ENCODE data around the gene ANKRD65.

The ANKRD65 gene

DNA sequence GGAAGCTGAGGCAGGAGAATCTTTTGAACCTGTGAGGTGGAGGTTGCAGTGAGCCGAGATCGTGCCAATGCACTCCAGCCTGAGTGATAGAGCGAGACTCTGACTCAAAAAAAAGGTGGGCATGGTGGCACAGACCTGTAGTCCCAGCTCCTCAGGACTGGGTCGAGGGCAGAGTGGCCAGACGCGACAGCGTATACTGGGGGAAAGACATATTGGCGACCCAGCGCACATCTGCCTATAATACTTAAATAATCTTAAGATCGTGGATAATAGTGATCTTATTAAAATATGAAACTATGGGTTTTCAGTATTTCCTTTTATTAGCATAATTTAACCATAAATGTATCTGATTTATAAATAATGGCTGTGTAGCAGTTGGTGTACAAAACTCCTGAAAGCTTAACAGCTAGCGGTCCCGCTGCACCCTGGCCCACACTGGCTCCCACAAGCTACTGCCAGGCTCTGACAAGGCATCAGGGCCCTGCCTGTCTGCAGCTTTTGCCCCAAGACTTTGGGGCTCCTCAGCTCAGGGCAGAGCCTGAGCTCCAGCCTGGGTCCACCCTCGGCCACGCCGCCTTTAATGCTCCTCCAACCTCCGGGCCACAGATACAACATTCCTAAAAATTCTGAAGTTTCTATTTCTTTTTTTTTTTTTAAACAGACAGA, 43.4 kb downstream of the ANKRD65 start:
- H3K4me3 ChIP-seq (ENCODE audit: low read depth, low read length) = no peak overlapping the region
- no peak for DNase-seq (ENCODE audit: low read depth)
- TF ChIP-seq, protein P1, sequence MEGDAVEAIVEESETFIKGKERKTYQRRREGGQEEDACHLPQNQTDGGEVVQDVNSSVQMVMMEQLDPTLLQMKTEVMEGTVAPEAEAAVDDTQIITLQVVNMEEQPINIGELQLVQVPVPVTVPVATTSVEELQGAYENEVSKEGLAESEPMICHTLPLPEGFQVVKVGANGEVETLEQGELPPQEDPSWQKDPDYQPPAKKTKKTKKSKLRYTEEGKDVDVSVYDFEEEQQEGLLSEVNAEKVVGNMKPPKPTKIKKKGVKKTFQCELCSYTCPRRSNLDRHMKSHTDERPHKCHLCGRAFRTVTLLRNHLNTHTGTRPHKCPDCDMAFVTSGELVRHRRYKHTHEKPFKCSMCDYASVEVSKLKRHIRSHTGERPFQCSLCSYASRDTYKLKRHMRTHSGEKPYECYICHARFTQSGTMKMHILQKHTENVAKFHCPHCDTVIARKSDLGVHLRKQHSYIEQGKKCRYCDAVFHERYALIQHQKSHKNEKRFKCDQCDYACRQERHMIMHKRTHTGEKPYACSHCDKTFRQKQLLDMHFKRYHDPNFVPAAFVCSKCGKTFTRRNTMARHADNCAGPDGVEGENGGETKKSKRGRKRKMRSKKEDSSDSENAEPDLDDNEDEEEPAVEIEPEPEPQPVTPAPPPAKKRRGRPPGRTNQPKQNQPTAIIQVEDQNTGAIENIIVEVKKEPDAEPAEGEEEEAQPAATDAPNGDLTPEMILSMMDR (IDR thresholded peaks at IDR 0.05; ENCODE audit: insufficient read depth, low read depth, low read length, missing control alignments) = no peak

DNA sequence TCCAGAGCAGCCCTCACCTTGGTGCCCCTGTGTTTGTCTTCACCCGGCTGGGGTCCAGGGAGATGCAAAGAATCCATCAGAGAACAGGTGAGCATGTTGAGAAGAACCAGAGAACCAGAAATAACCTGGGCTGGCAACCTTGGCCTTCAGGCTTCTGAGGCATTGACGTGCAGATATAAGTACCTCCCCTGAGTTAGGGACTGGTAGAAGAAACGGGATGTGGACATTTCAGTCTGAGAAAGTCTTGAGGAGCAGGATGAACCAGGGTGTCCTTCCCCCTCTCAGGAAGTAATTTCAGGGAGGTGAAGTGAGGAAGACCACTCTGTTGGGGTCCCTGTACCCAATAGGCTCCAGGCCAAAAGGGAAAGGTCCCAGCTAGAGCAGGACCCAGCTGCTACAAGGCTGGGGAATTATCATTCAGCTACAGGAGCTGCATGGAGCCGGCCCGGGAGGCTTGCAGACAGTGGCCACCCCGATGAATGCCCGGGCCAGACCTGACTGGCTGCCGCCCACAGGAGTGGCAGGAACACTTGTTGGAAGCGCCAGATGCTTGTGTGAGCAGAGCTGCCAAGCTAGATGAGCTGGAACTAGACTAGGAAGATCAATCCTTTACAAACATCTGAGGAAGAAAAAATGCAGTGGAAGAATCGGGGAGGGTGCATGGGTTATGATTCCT, 44.4 kb downstream of the ANKRD65 start:
- TF ChIP-seq, protein P1 (IDR thresholded peaks at IDR 0.05; ENCODE audit: insufficient read depth, low read depth, low read length, missing control alignments) = no peak
- H3K4me3 ChIP-seq (ENCODE audit: low read depth, low read length) = no peak overlapping the region
- DNase-seq (ENCODE audit: low read depth) = no peak

DNA sequence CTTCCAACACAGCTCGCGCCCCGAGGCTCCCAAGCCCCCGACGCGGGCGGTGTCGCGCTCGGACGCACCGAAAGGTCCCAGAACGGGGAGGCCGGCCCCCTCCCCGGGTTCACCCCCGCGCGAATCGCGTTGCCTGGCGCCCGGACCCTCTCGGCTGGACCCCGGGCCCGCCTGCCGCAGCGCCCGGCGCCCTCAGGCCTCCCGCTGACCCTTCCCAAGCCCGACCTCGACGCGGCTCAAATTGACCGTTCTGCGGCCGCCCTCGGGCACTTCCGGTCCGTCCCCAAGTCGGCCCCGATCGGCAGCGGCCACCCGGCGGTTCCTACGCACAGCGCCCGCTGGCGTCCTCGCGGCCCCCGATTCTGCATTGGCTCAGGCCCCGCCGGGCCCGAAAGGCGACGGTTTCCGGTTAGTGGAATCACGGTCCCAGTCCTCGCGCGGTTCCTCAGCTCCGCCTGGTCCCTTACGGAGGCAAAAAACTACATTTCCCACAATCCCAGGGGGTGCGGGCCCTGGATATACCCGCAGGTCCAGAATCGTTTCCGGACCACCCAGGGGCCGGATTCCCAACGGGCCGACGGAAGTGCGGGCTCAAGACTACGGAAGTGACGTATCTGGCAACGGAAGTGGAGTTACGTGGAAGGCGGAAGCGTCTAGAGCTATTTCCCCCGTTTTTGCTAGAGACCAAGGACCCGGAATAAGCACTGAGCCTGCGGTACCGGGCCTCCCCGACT, 46.0 kb downstream of the ANKRD65 start, which contains the start of gene AURKAIP1:
Gene AURKAIP1 (minus strand): TSS at position 279 of the 734 bp plus-strand sequence. CDS start 451 bp downstream, outside the sequence.
- peak; percentile 100 for DNase-seq (ENCODE audit: low read depth)
- H3K4me3 ChIP-seq (ENCODE audit: low read depth, low read length) = peak within 1 kb of the TSS; percentile 76
- TF ChIP-seq, protein P1 (IDR thresholded peaks at IDR 0.05; ENCODE audit: insufficient read depth, low read depth, low read length, missing control alignments) = peak; percentile 30

DNA sequence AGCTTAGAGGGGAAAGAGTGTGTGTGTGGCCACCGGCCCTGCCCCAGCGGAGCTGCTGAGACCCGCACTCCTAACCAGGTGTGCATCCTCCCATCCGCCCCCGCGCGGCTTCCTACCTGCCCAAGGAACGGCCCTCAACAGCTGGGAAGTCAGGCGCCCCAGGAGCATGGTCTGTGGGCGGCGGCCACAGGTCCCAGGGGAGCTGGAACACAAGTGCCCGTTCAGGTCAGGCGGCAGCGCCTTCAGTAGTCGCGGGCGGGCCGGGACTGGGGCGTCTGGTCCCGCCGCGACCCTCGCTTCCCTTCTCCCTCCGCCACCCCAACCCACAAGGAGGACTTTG, 46.5 kb downstream of the ANKRD65 start:
- peak overlapping the region; percentile 76 for H3K4me3 ChIP-seq (ENCODE audit: low read depth, low read length)
- DNase-seq (ENCODE audit: low read depth) = no peak

DNA sequence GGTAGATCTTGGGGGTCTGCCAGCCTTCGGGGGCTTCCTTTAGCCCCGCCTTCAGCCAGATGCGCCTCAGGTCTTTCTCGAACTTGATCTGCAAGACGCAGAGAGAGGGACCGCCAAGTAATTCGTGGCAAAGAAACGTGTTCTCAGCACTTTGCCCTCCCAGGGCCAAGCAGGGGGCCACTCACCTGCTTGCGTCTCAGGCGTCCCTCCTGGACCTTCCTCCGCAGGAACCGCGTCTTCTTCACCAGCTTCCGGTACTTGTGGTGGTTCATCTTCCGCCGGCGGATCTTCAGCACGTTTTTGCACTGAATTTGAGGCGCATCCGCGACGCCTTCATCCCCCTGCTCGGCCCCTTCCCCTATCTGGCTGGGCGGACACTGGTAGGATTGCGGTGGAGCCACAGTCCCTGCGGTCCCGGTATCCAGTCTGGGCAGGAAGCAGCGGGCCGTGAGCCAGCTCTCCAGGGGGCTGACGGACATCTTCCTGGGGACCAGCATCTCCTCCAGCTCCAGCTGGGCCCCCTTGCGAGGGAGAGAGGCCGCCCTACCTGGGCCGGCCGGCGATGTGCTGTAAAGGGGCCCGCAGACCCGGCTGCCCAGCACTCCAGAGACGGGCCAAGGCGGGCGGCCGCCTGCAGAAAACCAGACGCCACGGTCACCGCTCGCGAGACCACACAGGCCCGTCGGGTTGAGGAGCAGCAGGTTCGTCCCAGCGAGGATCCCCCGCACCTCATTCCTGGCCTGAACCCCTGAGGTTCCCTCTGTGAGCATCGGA, 47.1 kb downstream of the ANKRD65 start:
- peak overlapping the region; percentile 76 for H3K4me3 ChIP-seq (ENCODE audit: low read depth, low read length)
- TF ChIP-seq, protein P1 (IDR thresholded peaks at IDR 0.05; ENCODE audit: insufficient read depth, low read depth, low read length, missing control alignments) = no peak
- DNase-seq (ENCODE audit: low read depth) = no peak

More for the DNA sequence above, 46.5 kb downstream of the ANKRD65 start:
- TF ChIP-seq, protein P1 (IDR thresholded peaks at IDR 0.05; ENCODE audit: insufficient read depth, low read depth, low read length, missing control alignments) = no peak

DNA sequence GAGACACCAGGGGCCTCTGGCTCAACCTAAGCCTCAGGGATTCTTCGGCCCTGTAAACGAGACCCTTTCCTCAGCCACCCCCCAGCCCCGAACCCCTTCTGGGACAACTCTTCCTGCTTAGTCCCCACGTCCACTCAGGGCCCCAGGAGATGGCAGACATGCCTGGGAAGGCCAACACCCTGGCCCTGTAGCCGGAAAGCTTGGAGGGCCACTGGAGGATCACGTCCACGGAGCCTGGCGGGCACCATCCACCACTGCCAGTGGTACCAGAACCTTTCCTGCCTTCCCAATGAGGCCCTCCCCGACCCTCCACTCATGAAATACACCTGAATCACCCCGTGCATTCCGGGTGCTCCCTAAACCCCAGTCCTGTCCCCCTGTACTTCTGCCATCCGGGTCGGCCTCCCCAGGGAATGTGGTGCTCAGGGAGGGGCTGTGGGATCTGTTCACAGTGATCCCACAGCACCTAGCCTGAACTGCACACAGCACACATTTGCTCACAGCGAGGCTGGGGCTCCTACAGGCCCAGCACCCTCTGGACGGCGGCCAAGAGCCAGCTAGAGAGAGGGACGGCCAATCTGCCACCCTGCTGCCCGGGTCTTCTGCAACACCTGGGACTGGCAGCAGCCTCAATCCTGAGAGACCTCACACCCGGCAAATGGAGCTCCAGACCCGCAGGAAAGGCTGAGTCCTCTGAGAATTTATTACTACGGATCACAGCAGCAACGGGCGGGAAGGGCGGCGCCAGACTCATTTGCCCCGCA, 47.8 kb downstream of the ANKRD65 start:
- no peak for DNase-seq (ENCODE audit: low read depth)
- H3K4me3 ChIP-seq (ENCODE audit: low read depth, low read length) = peak overlapping the region; percentile 76; the same call in 1 of the 2 replicates
- TF ChIP-seq, protein P1 (IDR thresholded peaks at IDR 0.05; ENCODE audit: insufficient read depth, low read depth, low read length, missing control alignments) = no peak

All from GM12865 (cell line).